ENCODE data around the gene PACS1. TPM values are rescaled to one million over a fixed set of nuclear protein-coding genes. Genes with fewer than 3 reads are reported as not detected.
"Not testable (repeated sequence)": the region's sequence is repeated elsewhere in the genome, so short reads cannot be mapped to it uniquely, and the experiment has no call there.

Gene PACS1
- total RNA-seq = 17.2 and 22.6 TPM in 2 replicates

DNA sequence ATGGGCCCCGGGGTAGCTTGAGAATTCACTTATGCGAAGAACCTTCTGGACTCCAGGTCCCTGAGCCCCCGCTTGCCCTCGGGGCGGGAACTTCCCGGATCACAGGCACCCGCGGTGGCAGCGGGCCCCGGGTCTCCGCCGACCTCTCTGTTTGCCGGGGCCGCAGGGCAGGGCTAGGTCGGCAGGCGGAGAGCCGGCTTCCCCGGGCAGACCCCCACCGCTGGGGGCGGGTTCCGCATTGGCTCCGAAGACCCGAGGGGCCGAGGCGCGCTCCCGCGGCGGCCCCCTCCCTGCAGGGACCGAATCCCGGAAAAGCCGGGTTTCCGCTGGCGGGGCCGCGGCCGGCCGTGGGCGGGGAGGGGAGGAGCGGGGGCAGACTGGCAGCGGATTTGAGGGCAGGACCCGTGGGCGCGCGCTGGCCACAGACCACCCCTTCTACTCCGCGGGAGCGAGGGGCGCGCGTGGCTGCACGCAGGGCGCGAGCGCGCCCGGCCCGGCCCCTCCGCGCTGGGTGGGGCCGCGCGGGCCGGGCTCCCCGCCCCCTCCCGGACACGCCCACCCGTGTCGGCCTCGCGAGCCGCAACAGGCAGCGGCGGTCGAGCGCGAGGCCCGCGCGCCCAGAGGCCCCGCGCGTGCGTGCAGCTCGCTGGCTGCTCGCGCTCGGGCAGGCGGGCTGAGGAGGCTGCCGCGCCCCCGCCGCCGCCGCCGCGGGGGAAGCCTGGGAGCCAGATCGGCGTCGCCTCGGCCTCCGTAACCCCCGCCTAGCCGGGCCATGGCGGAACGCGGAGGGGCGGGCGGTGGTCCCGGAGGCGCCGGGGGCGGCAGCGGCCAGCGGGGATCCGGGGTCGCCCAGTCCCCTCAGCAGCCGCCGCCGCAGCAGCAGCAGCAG lies at the start of gene PACS1:
TSS of gene PACS1 (plus strand) at position 558 of the 889 bp plus-strand sequence. CDS start at position 773, 215 bp downstream.
- DNase-seq (ENCODE audit: low read depth in 2 of 2) = peak; percentile 77 to 92

DNA sequence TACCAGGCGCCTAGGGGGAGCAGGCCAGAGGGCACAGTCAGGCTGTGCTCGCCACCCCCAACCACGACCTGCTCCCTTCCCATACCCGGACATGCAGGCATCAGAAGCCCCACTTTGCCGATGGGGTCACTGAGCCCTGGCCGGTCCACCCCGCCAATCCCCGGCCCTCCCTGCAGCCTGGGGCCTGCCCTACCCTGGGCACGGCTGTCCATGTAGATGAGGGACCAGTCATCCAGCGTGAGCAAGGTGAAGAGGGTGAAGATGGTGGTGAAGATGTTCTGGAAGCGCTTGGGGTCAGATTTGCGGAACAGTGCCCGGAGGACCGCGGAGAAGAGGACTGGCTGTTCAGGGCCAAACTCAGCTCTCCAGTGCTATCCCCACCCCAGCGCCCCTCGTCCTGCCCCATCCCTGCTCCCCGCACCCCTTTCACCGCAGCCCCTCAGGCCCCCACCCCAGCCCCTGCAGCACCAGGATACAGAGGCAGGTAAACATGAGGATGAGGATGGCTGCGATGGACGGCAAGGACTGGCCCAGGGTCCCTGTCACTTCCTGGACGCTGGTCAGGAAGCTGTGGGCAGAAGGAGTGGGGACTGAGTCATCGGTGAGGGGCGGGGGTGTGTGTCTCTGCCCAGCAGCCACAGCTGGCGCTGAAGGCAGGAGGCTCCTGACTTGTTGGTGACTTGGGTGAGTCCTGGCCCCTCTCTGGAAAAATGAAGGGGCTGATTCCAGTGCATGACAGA lies 49.3 kb upstream of the PACS1 start:
- peak; percentile 72 to 85 for DNase-seq (ENCODE audit: low read depth in 2 of 2)

- DNase-seq (ENCODE audit: low read depth in 2 of 2) = peak; percentile 60 to 66
Observed at GRCh38 chr11:66022401-66023185, 47.5 kb upstream of the PACS1 start.

DNA sequence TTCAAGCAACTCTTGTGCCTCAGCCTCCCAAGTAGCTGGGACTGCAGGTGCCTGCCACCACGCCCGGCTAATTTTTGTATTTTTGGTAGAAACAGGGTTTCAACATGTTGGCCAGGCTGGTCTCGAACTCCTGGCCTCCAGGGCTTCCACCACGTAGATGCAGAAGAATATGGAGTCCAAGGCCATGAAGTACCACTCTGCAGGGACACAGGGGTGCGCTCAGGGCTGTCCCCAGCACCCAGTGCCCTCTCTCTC lies 47.0 kb upstream of the PACS1 start:
- not testable (repeated sequence) for DNase-seq (ENCODE audit: low read depth in 2 of 2)

- no peak for DNase-seq (ENCODE audit: low read depth in 2 of 2)
Observed at GRCh38 chr11:66026017-66026529, 44.0 kb upstream of the PACS1 start, which contains the start of gene CATSPER1. Gene CATSPER1 (minus strand): TSS chr11:66026479. CDS start chr11:66026379, 100 bp downstream.

GRCh38 chr11:66032957-66033735 lies 36.9 kb upstream of the PACS1 start:
- no peak for DNase-seq (ENCODE audit: low read depth in 2 of 2)

GRCh38 chr11:66035653-66036333 lies 34.3 kb upstream of the PACS1 start:
- DNase-seq (ENCODE audit: low read depth in 2 of 2) = no peak

GRCh38 chr11:66036334-66036710 lies 33.8 kb upstream of the PACS1 start:
- DNase-seq (ENCODE audit: low read depth in 2 of 2) = no peak

GRCh38 chr11:66037327-66037726 lies 32.7 kb upstream of the PACS1 start:
- no peak for DNase-seq (ENCODE audit: low read depth in 2 of 2)

GRCh38 chr11:66039765-66040164 lies 30.3 kb upstream of the PACS1 start:
- no peak for DNase-seq (ENCODE audit: low read depth in 2 of 2)

DNA sequence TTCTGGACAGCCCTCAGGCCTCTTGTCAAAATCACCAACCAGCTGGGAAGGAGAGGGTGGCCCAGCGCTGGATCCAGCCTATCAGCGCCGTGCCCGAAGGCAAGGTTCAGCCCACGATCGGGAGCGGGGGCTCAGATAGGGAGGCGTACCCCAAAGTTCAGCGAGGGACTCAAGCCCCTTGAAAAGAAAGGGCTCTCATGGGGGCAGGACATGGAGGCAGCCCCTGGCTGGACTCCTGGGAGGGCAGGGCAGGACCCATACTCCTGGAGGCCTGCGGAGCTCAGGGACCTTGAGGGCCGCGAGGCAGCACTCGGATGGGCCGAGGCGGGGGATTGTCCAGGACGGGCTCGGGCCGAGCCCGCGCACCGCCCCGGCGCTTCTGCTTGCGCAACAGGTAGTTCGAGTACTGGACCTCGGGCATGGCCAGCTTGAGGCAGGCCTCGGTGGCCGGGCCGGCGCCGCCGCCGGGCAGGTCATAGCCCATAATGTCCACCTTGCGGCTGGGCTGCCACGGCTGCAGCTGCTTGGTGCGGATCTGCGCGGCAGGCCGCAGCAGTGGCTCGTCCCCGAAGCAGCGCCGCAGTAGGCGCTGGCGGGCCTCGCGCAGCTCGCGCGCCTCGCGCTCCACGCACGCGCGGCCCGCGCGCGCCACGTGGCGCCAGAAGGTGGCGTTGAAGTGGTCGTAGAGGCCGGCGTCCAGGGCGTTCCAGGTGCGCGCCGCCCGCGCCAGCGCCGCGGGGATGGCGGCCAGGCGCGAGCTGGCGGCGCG lies 27.7 kb upstream of the PACS1 start:
- DNase-seq (ENCODE audit: low read depth in 2 of 2) = no peak

DNA sequence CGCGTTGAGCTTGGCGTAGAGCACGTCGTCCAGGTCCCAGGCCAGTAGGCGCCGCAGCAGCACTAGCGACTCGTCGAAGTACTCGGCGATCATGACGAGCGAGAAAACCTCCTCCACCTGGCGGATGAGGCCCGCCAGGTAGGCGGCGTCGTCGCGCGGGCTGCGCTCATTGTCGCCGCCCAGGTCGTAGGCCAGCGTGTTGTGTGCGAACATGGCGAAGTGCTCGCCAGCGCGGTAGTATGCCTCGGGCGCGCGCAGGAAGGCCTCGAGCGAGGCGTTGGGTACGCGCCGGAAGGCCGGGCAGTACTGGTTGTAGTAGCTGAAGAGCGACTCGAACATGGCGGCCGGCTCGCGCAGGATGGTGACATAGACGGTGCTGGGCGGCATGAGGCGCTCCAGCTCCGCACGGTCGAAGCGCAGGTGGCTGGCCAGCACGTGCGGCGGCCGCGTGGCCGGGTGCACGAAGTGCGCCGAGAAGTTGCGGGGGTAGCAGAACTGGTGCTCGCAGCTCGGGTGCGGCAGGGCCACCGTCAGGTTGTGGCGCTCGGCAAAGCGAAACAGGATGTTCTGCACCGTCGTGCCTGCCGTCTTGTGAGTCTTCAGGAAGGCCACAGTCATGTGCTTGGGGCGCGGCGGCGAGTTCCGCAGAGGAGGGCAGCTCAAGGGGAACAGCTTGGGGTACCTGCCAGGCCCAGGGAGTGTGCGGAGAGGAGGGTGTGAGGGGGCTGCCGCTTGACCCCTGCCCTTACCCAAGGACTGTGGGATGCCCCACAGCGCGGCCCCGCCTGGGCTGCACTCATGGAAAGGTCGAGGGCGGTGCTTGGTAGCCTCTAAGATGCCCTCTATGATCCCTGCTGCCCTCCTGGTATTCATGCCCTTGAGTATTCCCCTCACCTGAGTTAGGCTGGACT lies 26.8 kb upstream of the PACS1 start:
- no peak for DNase-seq (ENCODE audit: low read depth in 2 of 2)

- DNase-seq (ENCODE audit: low read depth in 2 of 2) = no peak
Observed at GRCh38 chr11:66044757-66045156, 25.3 kb upstream of the PACS1 start.

GRCh38 chr11:66045177-66045639 lies 24.9 kb upstream of the PACS1 start:
- peak; percentile 79 to 88 for DNase-seq (ENCODE audit: low read depth in 2 of 2)

DNA sequence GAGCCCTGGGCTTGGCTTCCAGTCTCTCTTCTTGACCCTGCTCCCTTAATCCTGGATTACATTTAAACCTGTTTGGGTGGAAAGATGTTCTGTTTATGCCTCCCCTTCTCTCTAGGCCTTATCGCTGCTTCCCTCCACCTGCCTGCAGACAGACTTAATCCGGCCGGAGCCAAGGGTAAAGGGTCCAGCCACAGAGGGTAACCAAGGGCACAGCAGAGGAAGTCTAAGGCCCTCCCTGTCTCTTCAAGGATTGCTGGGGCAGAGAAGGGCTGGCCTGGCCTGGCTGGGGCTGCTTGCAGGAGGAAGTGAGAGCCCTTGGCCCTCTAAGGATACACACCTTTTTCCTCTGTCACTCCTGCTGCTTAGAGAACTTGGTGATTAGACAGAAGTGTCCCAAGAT lies 23.2 kb upstream of the PACS1 start:
- no peak for DNase-seq (ENCODE audit: low read depth in 2 of 2)

GRCh38 chr11:66047541-66048365 lies 22.3 kb upstream of the PACS1 start:
- no peak for DNase-seq (ENCODE audit: low read depth in 2 of 2)

DNA sequence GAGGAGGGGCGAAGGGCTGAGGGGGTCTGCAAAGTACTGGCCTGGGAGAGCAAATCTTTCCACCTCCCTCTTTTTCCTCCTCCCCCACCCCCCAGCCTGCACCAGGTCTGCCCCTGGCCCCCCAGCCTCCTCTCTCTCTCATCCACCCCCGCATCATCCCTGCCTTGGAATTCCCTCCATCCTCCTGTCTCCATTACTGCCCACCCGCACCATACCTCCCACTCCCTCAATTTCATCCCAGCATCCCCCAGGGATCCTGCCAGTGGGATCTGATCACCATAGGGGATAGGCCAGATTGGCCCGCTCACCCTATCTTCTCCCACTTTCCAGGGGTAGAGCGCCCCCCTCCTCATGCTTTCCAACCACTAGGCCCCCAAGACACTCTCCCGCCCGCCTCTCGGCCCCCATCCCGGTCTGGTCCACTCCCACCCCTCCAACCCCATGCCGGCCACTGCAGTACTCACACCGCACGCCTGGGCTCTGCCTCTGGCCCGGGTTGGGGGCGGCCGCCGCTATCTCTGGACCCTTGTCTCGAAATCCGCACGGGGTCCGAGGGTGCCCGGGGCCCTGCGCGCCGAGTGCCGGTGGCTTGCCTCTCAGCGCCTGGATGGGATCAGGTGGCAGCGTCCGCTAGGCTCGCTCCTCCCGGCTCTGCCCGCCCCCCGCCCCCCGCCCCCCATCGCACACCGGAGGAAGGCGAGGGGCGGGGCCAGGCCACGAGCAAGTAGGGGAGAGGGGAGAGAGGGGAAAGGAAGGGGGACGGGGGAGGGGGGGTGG lies 21.3 kb upstream of the PACS1 start, which contains the start of gene GAL3ST3:
TSS of gene GAL3ST3 (minus strand) at position 615 of the 777 bp plus-strand sequence. CDS start 3,746 bp downstream, outside the sequence.
- no peak for DNase-seq (ENCODE audit: low read depth in 2 of 2)
